ENCODE results near the gene SEC14L1.
"Not testable (repeated sequence)": the region's sequence is repeated elsewhere in the genome, so short reads cannot be mapped to it uniquely, and the experiment has no call there.

The SEC14L1 gene

DNA sequence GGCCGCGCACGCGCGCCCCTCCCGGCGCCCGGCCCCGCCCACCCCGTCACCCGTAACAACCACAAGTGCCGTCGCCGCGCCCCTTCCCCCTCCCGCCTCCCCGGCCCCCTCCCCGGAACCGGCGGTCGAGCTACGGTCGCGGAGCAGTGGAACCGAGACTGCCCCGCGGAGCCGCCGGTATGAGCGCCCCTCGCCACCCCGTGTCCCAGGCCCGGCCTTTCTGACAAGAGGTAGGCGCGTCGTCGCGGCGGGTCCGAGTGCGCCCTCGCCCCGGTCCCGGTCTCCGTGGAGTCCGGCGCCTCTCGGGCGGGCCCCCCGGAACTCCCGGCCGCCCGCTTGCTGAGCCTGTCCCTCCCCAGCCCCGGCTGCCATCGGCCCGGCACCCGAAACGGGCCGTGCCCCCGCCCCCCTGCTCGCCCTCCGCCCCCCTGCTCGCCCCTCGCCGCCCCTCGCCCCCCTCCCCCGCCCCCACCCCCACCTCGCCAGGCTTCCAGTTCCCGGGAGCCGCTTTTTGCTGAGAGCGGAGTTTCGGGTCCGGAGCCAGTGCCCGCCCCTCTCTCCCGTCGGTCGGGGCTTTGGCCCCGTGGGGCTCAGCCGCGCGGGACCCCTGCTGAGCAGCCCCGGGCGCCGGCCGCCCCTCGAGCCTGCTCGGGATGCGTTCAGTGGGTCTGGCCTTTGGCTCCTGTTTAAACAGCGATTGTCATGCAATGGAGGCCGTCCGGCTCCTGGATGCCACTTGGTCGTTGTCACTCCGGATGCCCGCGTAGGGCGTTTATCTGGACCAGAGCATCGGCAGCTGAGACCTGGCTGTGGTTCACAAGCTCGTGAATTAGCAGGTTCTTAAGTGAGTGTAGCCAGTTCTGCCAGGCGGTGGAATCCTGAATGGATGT, at the start of gene SEC14L1:
Gene SEC14L1 (plus strand): TSS at position 92 of the 890 bp plus-strand sequence. CDS start 2,628 bp downstream, outside the sequence.
- peak; percentile 19 for DNase-seq

DNA sequence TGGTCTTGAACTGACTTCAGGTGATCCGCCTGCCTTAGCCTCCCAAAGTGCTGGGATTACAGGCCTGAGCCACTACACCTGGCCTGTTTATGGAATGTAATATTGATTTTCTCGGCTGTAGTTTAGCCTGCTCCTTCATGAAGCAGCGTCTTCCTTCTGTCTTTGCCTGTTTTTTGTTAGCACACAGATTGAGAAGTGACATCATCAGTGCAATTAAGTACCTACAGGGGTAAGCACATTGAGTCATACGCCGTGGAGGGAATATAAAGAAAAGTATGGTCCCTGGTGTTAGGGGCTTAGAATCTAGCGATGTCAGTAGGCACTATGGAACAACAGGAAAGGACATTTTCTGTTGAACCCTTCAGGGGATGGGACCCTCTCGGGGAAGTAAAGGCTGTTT, 48.7 kb upstream of the SEC14L1 start:
- no peak for DNase-seq

- DNase-seq: no peak
These were observed 45.3 kb upstream of the SEC14L1 start for GRCh38 chr17:77095461-77095860.

- DNase-seq: no peak
These were observed 44.1 kb upstream of the SEC14L1 start for GRCh38 chr17:77096570-77097214.

GRCh38 chr17:77097631-77098180, 43.1 kb upstream of the SEC14L1 start:
- DNase-seq: no peak

DNA sequence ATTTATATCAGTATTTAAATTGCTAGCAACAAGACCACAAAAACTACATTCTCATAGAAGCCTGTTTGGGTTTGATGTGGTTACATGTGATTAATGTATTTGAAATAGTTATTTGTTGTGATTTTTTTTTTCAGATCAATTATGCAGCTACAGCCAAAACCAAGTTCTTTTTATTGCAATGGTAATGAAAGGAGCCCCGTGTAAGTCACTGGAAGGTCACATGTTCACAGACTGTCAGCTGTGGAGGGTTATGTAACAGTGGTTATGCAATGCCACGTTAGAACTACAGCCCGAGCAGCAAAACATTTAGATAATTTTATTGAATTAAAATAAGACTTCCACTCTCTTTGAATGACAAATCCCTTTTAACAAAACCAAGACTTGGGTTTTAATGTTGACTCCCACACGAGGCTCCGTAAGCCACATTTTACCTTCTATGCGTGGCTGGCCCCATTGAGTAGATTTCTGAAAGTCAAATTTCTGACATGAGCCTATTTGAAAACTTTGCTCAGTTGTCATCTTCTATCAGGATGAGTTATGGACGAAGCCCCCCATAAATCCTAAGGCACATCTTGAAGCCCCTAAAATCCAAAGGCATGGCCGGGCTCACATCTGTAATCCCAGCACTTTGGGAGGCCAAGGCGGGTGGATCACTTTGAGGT, 41.8 kb upstream of the SEC14L1 start:
- no peak for DNase-seq

DNA sequence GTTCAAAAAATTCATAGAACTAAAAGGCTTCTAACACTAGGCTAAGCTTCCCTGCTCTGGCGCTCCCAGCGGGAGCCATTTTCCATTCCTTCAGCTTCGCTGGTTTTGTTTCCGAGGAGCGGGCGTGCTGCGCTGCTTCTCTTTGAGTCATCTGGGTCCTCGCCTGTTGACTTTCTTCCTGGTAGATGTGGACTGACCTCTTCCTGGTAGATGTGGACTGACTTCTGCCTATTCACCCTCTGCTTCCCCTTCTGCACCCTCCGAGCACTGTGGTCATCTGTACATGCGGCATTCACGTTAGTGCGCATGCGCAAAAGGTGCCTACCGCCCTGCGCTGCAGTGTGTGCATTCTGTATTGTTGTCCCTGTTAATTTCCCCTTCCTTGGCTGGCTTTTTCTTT, 40.8 kb upstream of the SEC14L1 start:
- no peak for DNase-seq

DNA sequence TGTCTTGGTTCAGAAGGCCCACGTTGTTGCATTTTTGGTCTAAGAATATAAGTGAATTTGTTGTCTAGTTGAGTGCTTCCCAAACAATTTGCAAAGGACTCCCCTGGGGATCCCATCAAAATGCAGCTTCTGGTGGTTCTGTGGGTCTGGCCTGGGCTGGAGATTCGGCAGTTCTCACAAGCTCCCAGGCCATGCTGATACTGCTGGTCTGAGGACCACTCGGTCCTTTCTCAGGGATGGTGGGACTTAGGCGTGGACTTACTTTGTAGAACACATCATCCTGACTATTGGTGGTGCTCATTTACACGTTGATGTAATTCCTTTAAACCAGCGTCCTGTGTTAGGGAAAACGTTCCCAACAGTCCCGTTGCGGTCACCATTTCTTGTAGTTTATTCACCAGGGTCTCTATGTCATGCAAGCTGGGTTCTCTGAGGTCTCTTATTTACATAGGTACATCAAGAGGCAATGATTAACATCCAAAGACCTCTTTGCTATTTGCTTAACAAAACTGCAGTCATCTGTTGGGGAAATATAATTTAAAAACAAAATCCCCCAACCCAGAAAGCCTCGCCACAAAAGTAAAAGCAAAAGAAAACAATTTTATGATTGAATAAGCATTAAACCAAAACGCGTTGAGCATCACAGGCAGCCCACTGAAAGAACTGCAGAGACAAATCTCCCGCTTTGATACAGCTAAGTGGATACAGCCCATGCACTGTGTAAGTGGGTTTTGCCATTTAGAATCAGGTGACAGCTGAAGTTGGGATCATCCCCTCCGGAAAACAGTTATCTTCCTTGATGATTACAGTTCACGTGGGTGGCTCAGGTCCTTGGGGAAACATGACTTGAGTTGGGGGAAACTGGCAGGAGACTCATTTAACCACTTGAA, 39.0 kb upstream of the SEC14L1 start:
- DNase-seq: no peak

DNA sequence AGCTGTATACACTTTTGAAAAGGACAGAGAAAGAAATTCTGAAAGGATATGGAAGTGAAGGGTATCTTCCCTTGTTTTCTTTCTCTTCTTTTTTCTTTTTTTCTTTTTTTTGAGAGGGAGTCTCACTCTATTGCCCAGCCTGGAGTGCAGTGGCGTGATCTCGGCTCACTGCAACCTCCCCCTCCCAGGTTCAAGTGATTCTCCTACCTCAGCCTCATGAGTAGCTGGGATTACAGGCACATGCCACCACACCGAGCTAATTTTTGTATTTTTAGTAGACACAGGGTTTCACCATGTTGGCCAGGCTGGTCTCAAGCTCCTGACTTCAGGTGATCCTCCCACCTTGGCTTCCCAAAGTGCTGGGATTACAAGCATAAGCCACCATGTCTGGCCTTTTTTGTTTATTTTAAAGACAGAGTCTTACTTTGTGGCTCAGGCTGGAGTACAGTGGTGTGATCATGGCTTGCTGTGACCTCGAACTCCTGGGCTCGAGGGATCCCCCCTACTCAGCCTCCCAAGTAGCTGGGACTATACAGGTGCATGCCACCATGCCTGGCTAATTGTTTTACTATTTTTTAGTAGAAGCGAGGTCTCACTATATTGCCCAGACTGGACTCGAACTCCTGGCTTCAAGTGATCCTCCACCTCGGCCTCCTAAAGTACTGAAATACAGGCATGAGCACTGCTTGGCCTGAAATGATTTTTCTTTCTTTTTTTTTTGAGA, 38.2 kb upstream of the SEC14L1 start:
- DNase-seq: not testable (repeated sequence)

GRCh38 chr17:77105706-77106105, 35.1 kb upstream of the SEC14L1 start:
- DNase-seq: no peak

DNA sequence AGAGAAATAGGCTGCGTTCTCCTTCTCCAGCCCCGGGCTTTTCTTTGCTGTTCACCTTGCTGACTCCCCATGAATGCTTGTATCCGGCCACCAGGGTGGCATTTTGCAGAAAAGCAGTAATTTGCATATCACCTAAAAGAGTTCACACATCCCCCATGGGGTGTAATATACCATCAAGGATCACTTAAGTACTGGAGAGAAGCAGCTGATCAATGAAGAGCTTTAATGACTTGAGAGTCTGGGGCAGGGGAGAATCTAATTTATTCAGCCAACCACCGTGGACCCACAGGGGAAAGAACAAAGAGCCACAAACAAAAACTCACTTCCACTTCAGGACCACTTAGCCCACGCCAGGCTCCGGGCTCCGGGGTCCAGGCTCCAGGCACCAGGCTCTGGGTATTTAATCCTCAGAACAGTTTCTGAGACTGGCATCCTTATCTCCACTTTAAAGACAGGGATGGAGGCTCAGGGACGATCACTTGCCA, 33.9 kb upstream of the SEC14L1 start:
- no peak for DNase-seq

DNA sequence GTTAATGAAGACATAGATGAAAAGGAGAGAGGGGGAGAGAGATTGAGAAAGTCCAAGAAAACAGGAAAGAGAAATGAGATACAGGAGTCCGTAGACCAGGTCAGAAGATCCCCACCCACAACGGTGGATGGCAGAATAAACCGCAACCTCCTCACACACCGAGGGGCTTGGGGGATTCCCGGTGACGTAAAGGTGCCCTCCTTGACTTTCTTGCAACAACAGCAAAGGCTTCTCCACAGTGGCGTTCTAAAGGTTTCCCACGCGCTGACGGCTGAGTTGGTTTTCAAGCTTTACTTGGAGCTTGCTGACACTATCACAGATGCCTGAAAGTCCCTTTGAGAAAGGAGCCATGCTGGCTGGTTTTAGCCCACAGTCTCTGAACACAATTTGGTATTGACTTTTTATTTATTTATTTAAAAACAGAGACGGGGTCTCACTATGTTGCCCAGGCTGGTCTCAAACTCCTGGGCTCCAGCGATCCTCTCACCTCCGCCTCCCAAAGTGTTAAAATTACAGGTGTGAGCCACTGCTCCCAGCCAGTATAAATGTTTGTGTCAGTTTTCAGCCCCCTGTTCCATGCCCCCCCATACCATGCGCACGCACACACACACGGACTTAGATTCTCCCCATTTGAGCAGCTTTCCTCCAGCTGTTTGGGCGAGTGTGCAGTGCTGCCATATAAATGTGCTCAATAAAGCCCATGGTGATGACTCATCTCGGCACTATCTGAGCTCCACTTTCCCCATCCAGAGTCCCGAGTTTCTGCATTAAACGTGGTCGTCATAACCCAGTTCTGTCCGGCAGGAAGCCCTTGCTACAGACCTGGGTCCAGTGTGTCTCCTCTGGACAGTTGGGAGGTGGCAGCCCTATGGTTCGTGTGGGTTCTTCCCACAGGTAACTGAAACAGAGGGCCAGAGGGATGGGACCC, 33.0 kb upstream of the SEC14L1 start:
- peak; percentile 54 for DNase-seq

- DNase-seq: no peak
These were observed 31.5 kb upstream of the SEC14L1 start for GRCh38 chr17:77109159-77109759.

- DNase-seq: no peak
These were observed 30.9 kb upstream of the SEC14L1 start for GRCh38 chr17:77109764-77110359.

GRCh38 chr17:77111165-77111933, 29.4 kb upstream of the SEC14L1 start:
- not testable (repeated sequence) for DNase-seq

DNA sequence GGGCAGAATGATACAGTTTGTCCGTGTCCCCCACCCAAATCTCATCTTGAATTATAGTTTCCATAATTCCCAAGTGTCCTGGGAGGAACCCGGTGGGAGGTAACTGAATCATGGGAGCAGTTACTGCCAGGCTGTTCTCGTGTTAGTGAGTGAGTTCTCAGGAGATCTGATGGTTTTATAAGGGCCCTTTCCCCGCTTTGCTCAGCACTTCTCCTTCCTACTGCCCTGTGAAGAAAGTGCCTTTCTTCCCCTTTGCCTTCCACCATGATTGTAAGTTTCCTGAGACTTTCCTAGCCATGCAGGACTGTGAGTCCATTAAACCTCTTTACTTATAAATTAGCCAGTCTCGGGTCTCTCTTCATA, 28.9 kb upstream of the SEC14L1 start:
- no peak for DNase-seq

DNA sequence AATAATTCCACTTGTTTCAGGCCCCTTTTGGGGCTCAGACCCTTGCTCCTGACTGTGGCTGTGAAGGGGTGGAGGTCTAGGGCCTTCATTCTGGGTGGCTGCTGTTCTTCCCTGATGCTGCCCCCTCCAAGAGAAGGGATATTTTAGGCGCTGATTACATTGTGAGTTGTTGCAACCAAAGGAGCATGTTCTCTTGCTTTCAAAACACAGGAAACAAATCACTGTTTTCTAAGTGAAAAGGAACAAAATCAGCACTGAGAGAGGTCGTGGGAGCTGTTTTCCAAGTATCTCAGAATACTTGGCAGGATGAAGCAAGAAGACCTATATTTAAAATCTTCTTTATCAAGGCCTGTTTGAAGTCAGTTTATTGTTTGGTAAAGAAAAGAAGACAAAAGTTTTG, 25.3 kb upstream of the SEC14L1 start:
- DNase-seq: no peak

DNA sequence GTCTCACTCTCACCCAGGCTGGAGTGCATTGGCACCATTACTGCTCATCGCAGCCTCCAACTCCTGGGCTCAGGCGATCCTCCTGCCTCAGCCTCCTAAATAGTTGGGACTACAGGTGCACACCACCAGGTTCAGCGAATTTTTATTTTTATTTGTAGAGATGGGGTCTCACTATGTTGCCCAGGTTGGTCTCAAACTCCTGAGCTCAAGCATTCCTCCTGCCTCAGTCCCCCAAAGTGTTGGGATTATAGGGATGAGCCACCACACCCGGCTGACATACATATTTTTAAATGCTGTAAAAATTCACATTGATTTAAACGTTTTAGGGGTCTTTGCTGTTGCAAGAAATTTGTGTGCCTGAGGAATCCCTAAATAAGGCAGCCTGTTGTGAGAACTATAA, 24.8 kb upstream of the SEC14L1 start:
- DNase-seq: no peak

GRCh38 chr17:77116371-77116860, 24.4 kb upstream of the SEC14L1 start:
- DNase-seq: no peak

Measured in stimulated activated CD4-positive, alpha-beta T cell treated with anti-CD3 and anti-CD28 coated beads, Interleukin-4, amount 100 ng/mL, for 1 hour (primary cell).